Panc1 (cell line): ENCODE measurements around the gene KCNJ5. TPM values are rescaled to one million over a fixed set of nuclear protein-coding genes. Genes with fewer than 3 reads are reported as not detected.

ENCODE experiments used
- ATAC-seq: fragments of 200-7000 bp; cut with Tn5 transposase; 2 replicates; pipeline ENCODE4 v1.9.1; 2020; ENCODE audit warnings: mild to moderate bottlenecking, moderate library complexity
- BruUV-seq: library from RNA; stranded (reverse); fragments of 400-500 nt; replicated peaks from 2 replicates; lab custom pipeline; 2021; lab: Mats Ljungman, UMichigan
- CTCF ChIA-PET: fragments of 300-600 bp; sonication (Branson Sonifier 250); formaldehyde crosslinking; loops from one replicate; lab custom pipeline; 2022; ENCODE audit warnings: antibody characterized with exemption; lab: Charles Lee
- POLR2A ChIA-PET: fragments of 300-600 bp; sonication (Branson Sonifier 250); formaldehyde crosslinking; loops from one replicate; lab custom pipeline; 2022; ENCODE audit warnings: antibody characterized with exemption; lab: Charles Lee
- DNase-seq: peaks from one replicate; pipeline ENCODE4 v3.0.0-alpha.2; 2010; ENCODE audit warnings: low read depth, low spot score
- H3K27ac ChIP-seq: 2 replicates; pipeline ENCODE4 v1.5.1; 2011; ENCODE audit warnings: mild to moderate bottlenecking, low read length, inconsistent platforms
- H3K27me3 ChIP-seq: fragments of 200-500 bp; sonication (Bioruptor generic); 2 replicates; pipeline ENCODE4 v1.6.0; 2014; ENCODE audit warnings: low read length, inconsistent platforms; ENCODE audit not compliant: control insufficient read depth, insufficient read depth
- H3K36me3 ChIP-seq: fragments of 200-500 bp; sonication (Bioruptor generic); 2 replicates; pipeline ENCODE4 v1.5.1; 2014; ENCODE audit warnings: inconsistent platforms, mild to moderate bottlenecking, low read length, moderate library complexity; ENCODE audit not compliant: control insufficient read depth, insufficient read depth
- H3K4me1 ChIP-seq: 2 replicates; pipeline ENCODE4 v1.5.1; 2011; ENCODE audit warnings: inconsistent platforms, mild to moderate bottlenecking, low read length, moderate library complexity; ENCODE audit not compliant: control insufficient read depth, insufficient read depth
- H3K4me3 ChIP-seq, 2 experiments: 2 replicates each; pipeline ENCODE4 v1.5.1; 2011 to 2012; ENCODE audit warnings: low read depth in 2 of 2, low read length in 2 of 2, mild to moderate bottlenecking in 2 of 2, inconsistent platforms in 1 of 2, moderate library complexity in 1 of 2
- H3K9me3 ChIP-seq: fragments of 200-500 bp; sonication (Bioruptor generic); 2 replicates; pipeline ENCODE4 v1.5.1; 2014; ENCODE audit warnings: low read depth, mild to moderate bottlenecking, inconsistent platforms, low read length, moderate library complexity; ENCODE audit not compliant: control insufficient read depth, insufficient read depth
- POLR2AphosphoS5 ChIP-seq: IDR thresholded peaks from 2 replicates; pipeline ENCODE4 v1.6.1; 2012; ENCODE audit warnings: mild to moderate bottlenecking, low read depth, low read length, moderate library complexity
- SIN3A ChIP-seq: IDR thresholded peaks from 2 replicates; pipeline ENCODE4 v1.6.1; 2012; ENCODE audit warnings: low read depth, mild to moderate bottlenecking, low read length, moderate library complexity, borderline replicate concordance; ENCODE audit not compliant: insufficient read depth
- TCF7L2 ChIP-seq: IDR thresholded peaks from 2 replicates; pipeline ENCODE4 v1.6.1; 2011; ENCODE audit warnings: mild to moderate bottlenecking, low read depth, low read length, inconsistent platforms
- in situ Hi-C: cut with HindIII; loops from 2 replicates; pipeline ENCODE4 v1.10.0; 2016; ENCODE audit warnings: low sequenced_read_pairs, low pct_unique_long_range_greater_than_20kb
- intact Hi-C: fragments of 100-400 bp; cut with micrococcal nuclease; formaldehyde crosslinking; loops from one replicate; pipeline ENCODE4 v1.10.0; 2022; ENCODE audit not compliant: unreplicated experiment
- total RNA-seq: library from RNA; stranded (reverse); gene quantifications from one replicate; pipeline ENCODE4 v1.2.1, GENCODE V29; 2021; ENCODE audit not compliant: unreplicated experiment
- TF ChIP-seq, protein P1 (sequence below), 2 experiments: IDR thresholded peaks; 2 replicates each; pipeline ENCODE4 v1.6.1; 2011 to 2012; ENCODE audit warnings: low read depth in 2 of 2, control low read depth in 1 of 2, low read length in 1 of 2, mild to moderate bottlenecking in 1 of 2, moderate library complexity in 1 of 2; ENCODE audit not compliant: insufficient read depth in 1 of 2
- TF ChIP-seq, protein P2 (sequence below): fragments of 450-650 bp; IDR thresholded peaks from 2 replicates; pipeline ENCODE4 v1.5.1; 2017; ENCODE audit warnings: mild to moderate bottlenecking

KCNJ5 gene
- total RNA-seq, 1 experiment from 2014 or later = 0.28 TPM

DNA sequence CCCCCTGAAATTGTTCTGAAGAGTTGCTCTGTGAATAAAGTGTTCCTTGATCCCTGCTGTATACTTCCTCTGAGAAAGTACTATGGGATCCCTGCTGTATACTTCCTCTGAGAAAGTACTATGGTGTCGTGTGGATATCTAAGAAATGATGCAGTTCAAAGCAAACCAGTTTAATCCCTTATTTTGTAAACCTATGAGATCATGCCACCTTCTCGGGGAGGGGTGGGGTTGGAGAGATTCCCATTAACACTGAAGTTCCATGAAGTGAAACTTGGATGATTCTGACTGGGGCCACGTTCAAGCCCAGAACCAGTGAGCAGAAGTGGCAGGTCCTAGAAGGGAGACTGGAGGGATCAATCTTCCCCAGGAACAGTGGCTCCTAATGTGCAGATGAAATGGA, 64.5 kb downstream of the KCNJ5 start:
- no peak for DNase-seq
- in situ Hi-C loops = no loop called here
- ATAC-seq = no peak
- Histone ChIP-seq H3K4me1 (no peaks in the 10 kb centered on the region), H3K36me3 (no peaks in the 10 kb centered on the region), H3K27me3 (no peaks in the 10 kb centered on the region), H3K4me3 (no peak overlapping the region), H3K9me3 (no peaks in the 10 kb centered on the region), H3K27ac (no peak overlapping the region)
- ChIA-PET CTCF (interaction anchor here (0.6 to 2.2 kb wide), 2 partner anchors 70 to 74 kb away, joined by 7 to 53 read pairs; no protein-coding TSS in a partner anchor), POLR2A (no interaction called here)
- intact Hi-C loops = loop anchor here (1.0 to 10.0 kb wide), 2 partner anchors 71 to 379 kb away; no protein-coding TSS in a partner anchor
- no TSS peak for BruUV-seq
- TF ChIP-seq, protein P1, sequence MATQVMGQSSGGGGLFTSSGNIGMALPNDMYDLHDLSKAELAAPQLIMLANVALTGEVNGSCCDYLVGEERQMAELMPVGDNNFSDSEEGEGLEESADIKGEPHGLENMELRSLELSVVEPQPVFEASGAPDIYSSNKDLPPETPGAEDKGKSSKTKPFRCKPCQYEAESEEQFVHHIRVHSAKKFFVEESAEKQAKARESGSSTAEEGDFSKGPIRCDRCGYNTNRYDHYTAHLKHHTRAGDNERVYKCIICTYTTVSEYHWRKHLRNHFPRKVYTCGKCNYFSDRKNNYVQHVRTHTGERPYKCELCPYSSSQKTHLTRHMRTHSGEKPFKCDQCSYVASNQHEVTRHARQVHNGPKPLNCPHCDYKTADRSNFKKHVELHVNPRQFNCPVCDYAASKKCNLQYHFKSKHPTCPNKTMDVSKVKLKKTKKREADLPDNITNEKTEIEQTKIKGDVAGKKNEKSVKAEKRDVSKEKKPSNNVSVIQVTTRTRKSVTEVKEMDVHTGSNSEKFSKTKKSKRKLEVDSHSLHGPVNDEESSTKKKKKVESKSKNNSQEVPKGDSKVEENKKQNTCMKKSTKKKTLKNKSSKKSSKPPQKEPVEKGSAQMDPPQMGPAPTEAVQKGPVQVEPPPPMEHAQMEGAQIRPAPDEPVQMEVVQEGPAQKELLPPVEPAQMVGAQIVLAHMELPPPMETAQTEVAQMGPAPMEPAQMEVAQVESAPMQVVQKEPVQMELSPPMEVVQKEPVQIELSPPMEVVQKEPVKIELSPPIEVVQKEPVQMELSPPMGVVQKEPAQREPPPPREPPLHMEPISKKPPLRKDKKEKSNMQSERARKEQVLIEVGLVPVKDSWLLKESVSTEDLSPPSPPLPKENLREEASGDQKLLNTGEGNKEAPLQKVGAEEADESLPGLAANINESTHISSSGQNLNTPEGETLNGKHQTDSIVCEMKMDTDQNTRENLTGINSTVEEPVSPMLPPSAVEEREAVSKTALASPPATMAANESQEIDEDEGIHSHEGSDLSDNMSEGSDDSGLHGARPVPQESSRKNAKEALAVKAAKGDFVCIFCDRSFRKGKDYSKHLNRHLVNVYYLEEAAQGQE (IDR thresholded peaks at IDR 0.05; ENCODE audit: insufficient read depth in 1 of 2, low read depth in 2 of 2, low read length in 1 of 2) = no peak
- TF ChIP-seq, protein P2, sequence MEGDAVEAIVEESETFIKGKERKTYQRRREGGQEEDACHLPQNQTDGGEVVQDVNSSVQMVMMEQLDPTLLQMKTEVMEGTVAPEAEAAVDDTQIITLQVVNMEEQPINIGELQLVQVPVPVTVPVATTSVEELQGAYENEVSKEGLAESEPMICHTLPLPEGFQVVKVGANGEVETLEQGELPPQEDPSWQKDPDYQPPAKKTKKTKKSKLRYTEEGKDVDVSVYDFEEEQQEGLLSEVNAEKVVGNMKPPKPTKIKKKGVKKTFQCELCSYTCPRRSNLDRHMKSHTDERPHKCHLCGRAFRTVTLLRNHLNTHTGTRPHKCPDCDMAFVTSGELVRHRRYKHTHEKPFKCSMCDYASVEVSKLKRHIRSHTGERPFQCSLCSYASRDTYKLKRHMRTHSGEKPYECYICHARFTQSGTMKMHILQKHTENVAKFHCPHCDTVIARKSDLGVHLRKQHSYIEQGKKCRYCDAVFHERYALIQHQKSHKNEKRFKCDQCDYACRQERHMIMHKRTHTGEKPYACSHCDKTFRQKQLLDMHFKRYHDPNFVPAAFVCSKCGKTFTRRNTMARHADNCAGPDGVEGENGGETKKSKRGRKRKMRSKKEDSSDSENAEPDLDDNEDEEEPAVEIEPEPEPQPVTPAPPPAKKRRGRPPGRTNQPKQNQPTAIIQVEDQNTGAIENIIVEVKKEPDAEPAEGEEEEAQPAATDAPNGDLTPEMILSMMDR = no peak
- TF ChIP-seq TCF7L2 (no peak), SIN3A (no peak), POLR2AphosphoS5 (no peak)

DNA sequence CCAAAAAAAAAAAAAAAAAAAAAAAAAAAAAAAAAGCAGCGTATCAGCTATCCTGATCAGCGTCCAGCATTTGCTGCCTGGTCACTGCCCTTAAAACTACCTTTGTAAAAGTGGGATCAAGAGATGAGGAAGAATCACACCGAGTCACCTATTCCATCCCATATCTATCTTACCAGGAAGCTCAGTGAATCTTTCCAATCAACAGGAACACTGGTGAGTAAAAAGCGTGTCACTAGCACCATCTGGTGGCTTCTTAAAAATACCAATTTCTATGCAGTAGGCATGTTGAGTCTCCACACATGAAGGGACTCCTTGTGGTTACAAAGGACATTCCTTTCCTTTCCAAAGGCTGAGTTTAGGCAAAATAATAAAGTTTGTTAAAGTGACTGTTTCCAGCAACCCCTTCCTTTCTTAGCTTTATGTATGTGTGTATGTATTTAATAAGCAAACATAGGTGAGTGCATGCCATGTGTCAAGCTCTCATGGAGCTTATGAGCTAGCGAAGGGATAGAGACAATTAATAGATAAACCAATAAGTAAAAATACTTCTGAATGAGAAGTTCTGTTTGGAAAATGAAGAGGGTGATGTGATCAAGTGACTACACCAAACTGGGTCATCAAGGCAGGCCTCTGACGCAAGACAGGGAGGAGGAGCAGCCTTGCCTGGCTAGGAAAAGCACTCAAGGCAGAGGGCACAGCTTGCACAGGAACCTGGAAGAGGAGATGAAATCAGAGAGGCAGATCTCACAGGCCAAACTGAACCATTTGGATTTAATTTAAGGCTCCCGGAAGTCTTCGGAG, 65.4 kb downstream of the KCNJ5 start:
- BruUV-seq = no TSS peak
- H3K9me3 ChIP-seq = no peaks in the 10 kb centered on the region
- CTCF ChIA-PET = interaction anchor here (0.6 to 2.2 kb wide), 11 partner anchors 9 to 784 kb away, joined by 3 to 53 read pairs (median 5); no protein-coding TSS in a partner anchor
- intact Hi-C loops (loop anchor here (1.0 to 10.0 kb wide), 2 partner anchors 72 to 378 kb away; no protein-coding TSS in a partner anchor), in situ Hi-C loops (no loop called here)
- no peak for TF ChIP-seq POLR2AphosphoS5
- TF ChIP-seq, protein P2 = peak; percentile 80
- peak overlapping the region; percentile 10; the same call in 1 of the 2 replicates for H3K27ac ChIP-seq
- no peaks in the 10 kb centered on the region for H3K4me1 ChIP-seq
- peak; percentile 74 for DNase-seq
- no peaks in the 10 kb centered on the region for H3K27me3 ChIP-seq
- H3K36me3 ChIP-seq = no peaks in the 10 kb centered on the region
- peak; percentile 88 for ATAC-seq
- POLR2A ChIA-PET = no interaction called here
- H3K4me3 ChIP-seq = no peak overlapping the region
